NCI-H524 treated with DMSO at 0.1 percent for 48 hours (cell line): ENCODE data around the gene LGMN.
"Not testable (repeated sequence)": the region's sequence is repeated elsewhere in the genome, so short reads cannot be mapped to it uniquely, and the experiment has no call there.

Experiments
- DNase-seq: peaks from one replicate; lab custom pipeline; 2025; lab: John Stamatoyannopoulos, UW

The LGMN gene

DNA sequence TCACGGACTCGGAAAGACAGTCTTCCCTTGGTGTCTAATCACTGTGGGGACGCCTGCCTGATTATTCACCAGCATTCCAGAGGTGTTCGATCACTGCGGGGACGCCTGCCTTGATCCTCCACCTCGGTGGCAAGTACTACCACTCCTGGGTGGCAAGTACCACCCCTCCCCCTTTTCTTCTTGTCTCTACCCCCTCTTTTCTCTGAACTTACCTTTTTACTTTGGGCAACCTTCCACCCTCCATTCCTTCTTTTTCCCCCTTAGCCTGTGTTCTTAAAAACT lies 12.0 kb upstream of the LGMN start:
- no peak for DNase-seq

GRCh38 chr14:92759679-92760523 lies 11.5 kb upstream of the LGMN start:
- DNase-seq, result no peak

GRCh38 chr14:92759300-92759678 lies 10.9 kb upstream of the LGMN start:
- peak; percentile 68 for DNase-seq

DNA sequence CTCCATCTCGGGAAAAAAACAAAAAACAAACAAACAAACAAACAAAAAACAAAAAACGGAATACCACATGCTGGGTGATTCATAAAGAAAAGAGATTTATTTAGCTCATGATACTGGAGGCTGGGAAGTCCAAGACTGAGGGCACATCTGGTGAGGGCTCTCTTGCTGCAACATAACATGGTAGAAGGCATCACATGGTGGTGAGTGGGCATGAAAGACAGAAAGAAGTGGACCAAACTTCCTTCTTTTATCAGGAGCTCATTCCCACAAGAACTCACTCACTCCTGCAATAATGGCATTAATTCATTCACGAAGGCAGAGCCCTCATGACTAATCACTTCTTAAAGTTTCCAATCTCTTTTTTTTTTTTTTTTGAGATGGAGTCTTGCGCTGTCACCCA lies 8.0 kb upstream of the LGMN start:
- DNase-seq, result no peak

DNA sequence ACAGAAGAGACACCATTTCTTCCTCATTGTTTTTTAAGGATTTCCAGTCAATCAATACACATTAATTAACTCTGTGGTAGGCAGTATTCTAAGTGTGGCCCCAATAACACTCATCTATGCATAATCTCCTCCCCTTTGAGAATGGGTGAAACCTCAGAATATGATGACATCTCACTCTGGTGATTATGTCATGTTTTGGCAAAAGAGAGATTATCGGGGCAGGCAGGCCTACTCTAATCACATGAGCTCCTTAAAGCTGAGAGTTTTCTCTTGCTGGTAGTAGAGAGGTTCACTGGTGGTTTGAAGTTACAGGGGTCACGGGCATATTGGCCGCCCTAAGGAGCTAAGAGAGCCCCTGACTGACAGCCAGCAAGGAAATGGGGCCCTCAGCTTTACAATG lies 7.1 kb upstream of the LGMN start:
- DNase-seq, result no peak

DNA sequence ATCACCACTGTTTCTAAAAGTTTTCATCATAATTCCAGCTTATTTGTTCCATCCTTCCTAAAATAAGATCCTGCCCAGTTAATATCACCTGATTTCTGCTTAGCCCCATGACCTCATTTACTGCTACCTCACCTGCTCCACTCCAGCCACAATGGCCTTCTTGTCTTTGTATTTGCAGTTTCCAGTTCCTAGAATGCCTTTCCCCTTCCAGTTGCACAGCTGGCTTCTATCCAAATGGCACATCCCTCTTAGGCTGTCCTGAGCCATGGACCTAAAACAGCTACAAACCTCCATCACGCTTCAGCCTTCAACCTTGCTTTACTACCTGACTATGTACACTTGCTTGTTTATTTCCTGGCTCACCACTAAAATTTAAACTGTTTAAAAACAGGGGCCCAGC lies 6.5 kb upstream of the LGMN start:
- DNase-seq, result no peak

DNA sequence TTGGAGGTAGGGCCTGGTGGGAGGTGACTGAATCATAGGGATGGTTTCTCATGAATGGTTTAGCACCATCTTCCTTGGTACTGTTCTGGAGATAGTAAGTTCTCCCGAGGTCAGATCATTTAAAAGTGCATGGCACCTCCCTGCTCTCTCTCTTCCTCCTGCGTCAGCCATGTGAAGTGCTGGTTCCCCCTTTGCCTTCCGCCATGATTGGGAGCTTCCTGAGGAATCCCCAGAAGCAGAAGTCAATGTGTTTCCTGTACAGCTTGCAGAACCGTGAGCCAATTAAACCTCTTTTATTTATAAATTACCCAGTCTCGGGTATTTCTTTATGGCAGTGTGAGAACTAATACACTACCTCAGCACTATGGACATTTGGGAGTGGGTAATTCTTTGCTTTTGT lies 4.8 kb upstream of the LGMN start:
- DNase-seq, result no peak

DNA sequence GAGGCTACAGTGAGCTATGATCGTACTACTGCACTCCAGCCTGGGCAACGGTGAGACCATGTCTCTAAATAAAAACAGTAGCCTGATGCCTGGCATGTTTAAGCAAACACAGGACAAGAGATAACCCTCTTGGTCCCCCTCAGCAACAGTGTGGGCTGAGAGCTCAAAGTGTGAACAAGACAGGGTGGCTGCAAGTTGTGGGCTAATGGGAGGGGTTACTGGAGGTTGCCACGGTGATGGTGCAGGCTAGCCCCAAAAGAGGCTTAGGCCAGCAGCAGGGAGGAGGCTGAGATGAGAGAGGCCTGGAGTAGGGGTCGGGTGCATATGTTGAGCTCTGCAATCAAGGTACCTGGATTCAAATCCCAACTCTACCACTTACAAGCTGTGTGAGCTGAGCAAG lies 3.4 kb upstream of the LGMN start:
- no peak for DNase-seq

DNA sequence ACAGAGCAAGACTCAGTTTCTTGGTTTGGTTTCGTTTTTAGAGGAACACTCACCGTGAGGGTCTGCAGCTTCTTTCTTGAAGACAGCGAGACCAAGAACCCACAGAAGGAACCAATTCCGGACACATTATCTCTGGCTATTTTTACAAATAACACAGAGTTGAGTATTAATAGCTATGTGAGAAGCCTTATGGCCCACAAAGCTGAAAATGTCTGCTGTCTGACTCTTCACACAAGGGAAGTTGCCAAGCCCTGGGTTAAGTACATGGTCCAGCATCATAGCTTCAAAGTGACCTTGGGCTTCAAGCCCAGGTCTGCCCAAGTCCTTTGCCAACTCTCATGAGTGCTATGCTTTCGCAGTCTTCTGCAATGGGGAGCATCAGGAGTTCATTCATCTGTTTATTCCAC lies 2.6 kb upstream of the LGMN start:
- DNase-seq, result no peak

GRCh38 chr14:92750222-92750728 lies 1.8 kb upstream of the LGMN start:
- not testable (repeated sequence) for DNase-seq

DNA sequence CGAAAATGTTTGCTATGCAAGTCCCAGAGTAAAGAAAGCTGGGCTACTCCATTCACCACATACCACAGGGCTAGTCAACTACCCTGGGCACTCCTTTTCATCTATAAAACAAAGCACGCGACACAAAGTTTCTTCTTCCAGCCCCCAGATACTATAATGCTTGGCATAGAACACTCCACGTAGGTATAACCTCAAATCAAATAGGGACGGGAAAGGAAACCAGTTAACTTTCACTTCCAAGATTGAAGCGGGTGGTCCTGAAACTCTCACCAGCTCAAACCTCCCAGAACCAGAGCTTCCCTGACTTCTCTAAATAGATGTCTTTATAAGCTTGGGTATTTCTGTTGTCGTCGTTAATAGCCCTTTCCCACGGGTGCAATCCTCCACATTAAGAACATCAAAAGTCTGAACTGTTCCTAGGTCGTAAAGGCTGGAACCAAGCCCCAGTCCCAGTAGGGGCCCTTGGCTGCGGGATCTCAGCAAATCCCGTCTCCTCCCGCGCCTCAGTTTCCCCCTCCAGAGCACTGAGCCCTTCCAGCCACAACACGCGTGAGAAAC lies 647 bp downstream of the LGMN start:
- DNase-seq, result no peak

DNA sequence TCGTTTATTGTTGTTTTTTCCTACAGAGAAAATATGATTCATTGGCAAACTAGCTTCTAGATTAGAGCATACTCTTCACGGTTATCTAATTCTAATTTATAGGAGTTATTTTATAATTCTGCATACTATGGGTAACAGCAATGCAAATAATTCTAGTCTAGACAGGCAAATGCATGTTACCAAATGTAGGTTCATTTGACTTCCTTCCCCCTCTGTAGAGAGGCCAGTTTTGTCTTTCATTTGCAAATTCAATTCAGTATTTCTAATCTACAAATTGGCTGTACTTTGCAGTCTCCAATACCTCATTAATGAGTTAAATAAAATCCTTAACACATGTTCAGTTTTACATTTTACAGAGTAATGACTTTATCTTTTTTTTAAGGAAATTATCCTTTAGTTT lies 4.2 kb downstream of the LGMN start:
- DNase-seq, result no peak

- DNase-seq, result no peak
Observed at GRCh38 chr14:92740440-92740839, 8.0 kb downstream of the LGMN start.

DNA sequence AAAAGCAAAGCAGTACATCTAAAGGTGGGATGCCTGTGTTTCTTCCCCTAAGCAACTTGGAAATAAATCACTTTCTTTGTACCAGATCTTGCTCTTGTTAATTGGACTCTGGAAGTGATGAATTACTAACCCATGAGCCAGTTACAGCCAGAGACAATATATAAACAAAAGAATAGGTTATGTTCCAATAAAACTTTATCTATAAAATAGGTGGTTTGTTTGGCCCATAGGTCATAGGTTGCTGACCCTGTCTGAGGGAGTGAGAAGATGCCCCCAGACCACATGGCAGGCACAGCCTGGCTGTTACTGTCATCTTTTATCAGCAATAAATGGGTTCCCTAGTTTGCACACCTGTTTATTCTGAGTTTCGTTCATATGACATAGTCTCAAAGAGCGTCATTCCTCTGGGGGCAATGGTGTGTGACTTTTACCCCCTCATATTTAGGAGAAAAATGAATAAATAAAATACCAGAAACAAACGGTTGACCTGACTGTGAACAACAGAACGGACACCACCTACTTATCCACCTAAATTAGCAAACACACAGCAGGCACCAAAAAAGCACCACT lies 10.7 kb downstream of the LGMN start:
- no peak for DNase-seq

- no peak for DNase-seq
Observed at GRCh38 chr14:92737206-92737605, 11.2 kb downstream of the LGMN start.

- DNase-seq, result no peak
Observed at GRCh38 chr14:92735344-92735743, 13.1 kb downstream of the LGMN start.

DNA sequence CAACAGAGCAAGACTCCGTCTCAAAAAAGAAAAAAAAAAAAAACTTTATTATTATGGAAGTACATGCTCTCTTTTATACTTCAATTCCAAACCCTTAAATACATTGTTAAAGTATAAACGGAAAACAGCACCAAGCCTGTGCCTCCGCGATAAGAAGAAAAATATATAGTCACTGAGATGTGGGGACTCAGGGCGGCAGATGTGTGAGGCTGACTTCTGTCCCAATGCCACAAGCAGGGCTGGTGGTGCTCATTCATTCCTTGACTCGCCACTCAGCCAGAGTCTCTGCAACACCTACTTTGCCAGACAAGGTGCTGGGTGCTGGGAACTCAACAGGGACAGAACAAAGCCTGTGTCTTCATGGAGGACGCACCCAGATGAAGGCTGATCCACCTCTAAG lies 13.8 kb downstream of the LGMN start:
- no peak for DNase-seq

DNA sequence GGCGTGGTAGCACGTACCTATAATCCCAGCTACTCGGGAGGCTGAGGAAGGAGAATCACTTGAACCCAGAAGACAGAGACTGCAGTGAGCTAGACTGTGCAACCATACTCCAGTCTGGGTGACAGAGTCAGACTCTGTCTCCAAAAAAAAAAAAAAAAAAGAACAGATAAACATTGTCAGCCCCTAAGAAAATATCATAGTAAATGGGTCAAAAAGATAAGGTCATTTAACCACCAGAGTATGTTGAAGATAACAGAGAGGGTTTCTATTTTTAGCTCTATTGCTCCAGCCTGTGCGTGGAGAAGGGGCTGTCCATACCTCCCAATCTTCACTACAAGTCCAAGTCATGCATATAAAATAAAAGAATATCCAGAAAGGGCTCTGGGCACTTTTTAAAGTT lies 15.4 kb downstream of the LGMN start:
- DNase-seq, result no peak

GRCh38 chr14:92731622-92732115 lies 16.8 kb downstream of the LGMN start:
- no peak for DNase-seq

DNA sequence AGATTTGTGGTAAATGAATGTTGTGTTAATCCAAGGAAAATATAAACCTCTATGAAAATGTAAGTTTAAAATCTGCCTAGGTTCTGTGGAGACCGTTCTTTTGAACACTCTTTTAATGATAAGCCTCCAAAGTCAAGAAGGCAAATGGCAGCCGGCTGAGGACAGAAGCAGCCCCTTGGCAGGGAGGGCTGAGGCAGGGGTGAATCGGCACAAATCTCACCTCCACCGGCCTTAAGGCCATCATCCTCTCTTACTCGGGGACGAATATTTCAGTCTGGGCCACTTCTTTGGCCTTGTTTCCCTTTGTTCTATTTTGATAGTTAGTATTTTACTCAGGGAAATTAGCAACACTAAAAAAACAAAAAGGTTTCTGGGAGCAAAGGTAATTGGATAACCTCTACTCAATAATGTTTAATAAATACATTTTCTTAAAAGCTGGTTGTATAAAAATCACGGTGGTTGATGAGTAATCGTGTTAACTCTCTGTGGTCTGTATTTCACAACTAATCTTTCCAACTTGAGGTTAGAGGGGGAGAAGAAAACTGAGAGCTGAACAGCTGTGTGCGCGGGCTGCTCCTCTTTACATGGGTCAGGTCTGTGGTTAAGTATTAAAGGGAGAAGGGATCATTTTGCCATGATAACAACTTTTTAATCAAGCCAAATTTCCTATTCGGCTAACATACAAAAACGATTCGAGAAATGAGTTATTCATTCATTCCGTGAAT lies 18.6 kb downstream of the LGMN start:
- DNase-seq, result no peak

DNA sequence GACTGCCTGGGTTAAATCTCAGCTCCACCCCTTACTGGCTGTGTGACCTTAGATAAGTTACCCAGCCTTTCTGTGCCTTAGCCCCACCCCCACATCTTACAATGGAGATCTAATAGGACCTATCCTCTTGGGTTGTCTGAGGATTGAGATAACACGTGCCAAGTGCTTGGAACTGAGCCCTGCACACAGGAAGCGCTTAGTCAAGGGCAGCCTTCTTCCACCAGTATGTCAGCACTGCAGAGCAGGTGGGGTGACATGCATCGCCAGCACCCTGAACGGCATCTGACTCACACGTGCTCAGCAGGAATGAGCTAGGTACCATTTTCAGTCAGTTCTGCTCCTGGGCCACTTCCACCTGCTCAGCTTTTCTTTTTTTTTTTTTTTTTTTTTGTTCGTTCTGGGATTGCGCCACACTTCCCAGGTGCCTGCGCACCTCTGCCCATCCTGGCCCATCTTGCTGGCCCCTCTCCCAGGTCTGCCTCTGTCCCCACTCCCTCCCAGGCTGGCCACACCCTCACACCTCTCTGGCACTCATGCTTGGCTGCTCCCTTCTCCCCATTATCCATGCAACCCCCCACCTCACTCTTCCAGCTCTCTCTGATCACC lies 19.6 kb downstream of the LGMN start:
- no peak for DNase-seq

DNA sequence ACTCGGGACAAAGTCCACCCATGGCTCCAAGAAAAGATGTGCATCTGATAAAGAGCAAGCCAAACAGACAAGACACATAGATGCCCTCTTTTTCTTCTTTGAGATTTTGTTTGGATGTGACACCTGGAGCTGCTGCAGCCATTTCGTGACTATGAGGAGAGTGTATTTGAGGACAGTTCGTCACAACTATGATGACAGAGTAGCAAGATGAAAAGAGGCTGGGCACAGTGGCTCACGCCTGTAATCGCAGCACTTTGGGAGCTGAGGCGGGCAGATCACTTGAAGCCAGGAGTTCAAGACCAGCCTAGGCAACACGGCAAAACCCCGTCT lies 21.5 kb downstream of the LGMN start:
- DNase-seq, result no peak
